ENCODE results near the gene HECW1. TPM values are rescaled to one million over a fixed set of nuclear protein-coding genes. Genes with fewer than 3 reads are reported as not detected.

HECW1 gene
- total and polyA plus RNA-seq, 2 of the 8 experiments (the other 6 are each of a cell fraction or from before 2014, with no cell fraction given), result 2.9 to 12.7 TPM

DNA sequence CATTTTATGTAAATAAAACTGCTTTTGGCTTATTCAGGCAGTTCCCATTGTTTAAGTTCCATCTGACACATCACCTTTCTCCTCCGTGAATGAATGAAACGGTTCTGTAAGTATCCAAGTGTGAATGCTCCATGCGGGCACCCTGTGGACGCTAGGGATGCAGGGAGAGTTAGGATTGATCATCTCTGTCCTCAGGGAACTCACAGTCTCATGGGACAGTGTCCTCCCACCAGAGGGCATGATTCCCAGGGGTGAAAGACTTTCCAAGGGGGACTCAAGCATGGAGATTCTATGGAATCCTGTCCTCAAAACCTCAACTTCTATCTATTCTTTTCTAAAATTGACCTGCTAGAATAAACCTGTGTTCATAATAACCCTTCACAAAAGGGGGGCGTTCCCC is 98.8 kb downstream of the HECW1 start:
- Histone ChIP-seq H3K4me1 (replicated peaks in 1 of 4; ENCODE audit: control insufficient read depth in 3 of 4, insufficient read depth in 4 of 4, low read length in 3 of 4) (peaks cover 8 to 18% (median 17%) of the 10 kb centered on the region in 4 experiments; a peak in 6 of 7 replicates), H3K27ac (ENCODE audit: low read depth, low read length) (no peak overlapping the region), H3K4me2 (ENCODE audit: insufficient read depth in 1 of 2, low read depth in 2 of 2, low read length in 2 of 2) (0 out of 4 replicates have a peak overlapping the region, but pooled peaks of 1 of the 2 experiments have one; percentile 13), H4K91ac (replicated peaks; ENCODE audit: insufficient read length, low read length) (no peak overlapping the region), H3K23me2 (ENCODE audit: low read depth, low read length) (no peaks in the 10 kb centered on the region), H4K20me1 (replicated peaks in 1 of 2; ENCODE audit: control insufficient read depth in 1 of 2, insufficient read depth in 2 of 2, low read length in 2 of 2) (no peaks in the 10 kb centered on the region), H3K27me3 (replicated peaks in 1 of 4; ENCODE audit: control insufficient read depth in 3 of 4, extremely low read depth in 1 of 4, insufficient read depth in 3 of 4, low read length in 3 of 4) (no peaks in the 10 kb centered on the region), H3K9me3 (ENCODE audit: insufficient read depth in 2 of 2, low read depth in 1 of 2, low read length in 1 of 2) (no peaks in the 10 kb centered on the region), H2BK12ac (ENCODE audit: low read depth, low read length) (peak overlapping the region; percentile 82; the same call in 1 of the 2 replicates), H2BK5ac (ENCODE audit: low read depth, low read length) (peak overlapping the region; percentile 20; the same call in 1 of the 2 replicates), H3K56ac (replicated peaks; ENCODE audit: insufficient read length, low read depth, low read length) (no peak overlapping the region), H3K14ac (ENCODE audit: insufficient read length) (no peak overlapping the region), H2BK20ac (ENCODE audit: low read length) (no peak overlapping the region), H2AFZ (ENCODE audit: low read length) (no peak overlapping the region), H3K23ac (ENCODE audit: insufficient read length) (no peak overlapping the region), H3K36me3 (ENCODE audit: control insufficient read depth in 2 of 4, insufficient read depth in 4 of 4, low read length in 3 of 4) (no peaks in the 10 kb centered on the region), H2BK120ac (replicated peaks; ENCODE audit: low read depth, low read length) (no peak overlapping the region), H3K79me1 (ENCODE audit: low read depth, low read length) (no peaks in the 10 kb centered on the region), H3K4ac (replicated peaks; ENCODE audit: insufficient read length, low read depth, low read length) (no peak overlapping the region), H4K5ac (ENCODE audit: insufficient read length, low read depth, low read length) (no peak overlapping the region), H4K8ac (ENCODE audit: extremely low read depth, insufficient read depth, low read length) (no peak overlapping the region), H3K79me2 (ENCODE audit: control insufficient read depth in 1 of 2, insufficient read depth in 2 of 2, low read length in 2 of 2) (no peaks in the 10 kb centered on the region), H3K4me3 (ENCODE audit: extremely low read depth in 1 of 4, insufficient read depth in 2 of 4, low read depth in 3 of 4, low read length in 4 of 4) (no peak overlapping the region), H2BK15ac (ENCODE audit: low read length) (no peak overlapping the region), H2AK5ac (ENCODE audit: low read depth, low read length) (no peak overlapping the region), H3K18ac (ENCODE audit: extremely low read depth, low read length) (0 out of 2 replicates have a peak overlapping the region, but pooled peaks have one; percentile 54), H3K9ac (replicated peaks in 1 of 4; ENCODE audit: extremely low read depth in 1 of 4, low read depth in 3 of 4, low read length in 3 of 4) (no peak overlapping the region)
- 81% methylated on average over 5 of the region's 5 CpGs; no CpG with 5 or more reads in 1 of the 2 experiments for WGBS, 2 experiments (ENCODE audit: extremely low coverage in 1 of 2, insufficient coverage in 1 of 2, insufficient read length in 1 of 2, insufficient replicate concordance in 2 of 2, low coverage in 1 of 2, low lambda C conversion rate in 2 of 2, missing lambda C conversion rate in 1 of 2)
- FAIRE-seq (peak; percentile 80), DNase-seq (ENCODE audit: low read depth in 1 of 2, low spot score in 2 of 2) (no peak)
- TF ChIP-seq, protein P1, sequence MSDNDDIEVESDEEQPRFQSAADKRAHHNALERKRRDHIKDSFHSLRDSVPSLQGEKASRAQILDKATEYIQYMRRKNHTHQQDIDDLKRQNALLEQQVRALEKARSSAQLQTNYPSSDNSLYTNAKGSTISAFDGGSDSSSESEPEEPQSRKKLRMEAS (IDR thresholded peaks at IDR 0.05), result no peak
- TF ChIP-seq SP4 (IDR thresholded peaks at IDR 0.05; ENCODE audit: low read length) (no peak), CHD2 (IDR thresholded peaks at IDR 0.05; ENCODE audit: low read length) (no peak), RAD21 (IDR thresholded peaks at IDR 0.05 in 1 of 2, conservative IDR thresholded peaks at IDR 0.05 in 1 of 2; ENCODE audit: low read depth in 2 of 2, low read length in 2 of 2) (peak; percentile 48 to 67; a peak in 3 of 4 replicates), RBBP5 (IDR thresholded peaks at IDR 0.05; ENCODE audit: borderline replicate concordance, low read depth, low read length) (no peak), ZNF274 (IDR thresholded peaks at IDR 0.05; ENCODE audit: borderline replicate concordance, extremely low read depth, low read length) (no peak)
- TF ChIP-seq, protein P2, sequence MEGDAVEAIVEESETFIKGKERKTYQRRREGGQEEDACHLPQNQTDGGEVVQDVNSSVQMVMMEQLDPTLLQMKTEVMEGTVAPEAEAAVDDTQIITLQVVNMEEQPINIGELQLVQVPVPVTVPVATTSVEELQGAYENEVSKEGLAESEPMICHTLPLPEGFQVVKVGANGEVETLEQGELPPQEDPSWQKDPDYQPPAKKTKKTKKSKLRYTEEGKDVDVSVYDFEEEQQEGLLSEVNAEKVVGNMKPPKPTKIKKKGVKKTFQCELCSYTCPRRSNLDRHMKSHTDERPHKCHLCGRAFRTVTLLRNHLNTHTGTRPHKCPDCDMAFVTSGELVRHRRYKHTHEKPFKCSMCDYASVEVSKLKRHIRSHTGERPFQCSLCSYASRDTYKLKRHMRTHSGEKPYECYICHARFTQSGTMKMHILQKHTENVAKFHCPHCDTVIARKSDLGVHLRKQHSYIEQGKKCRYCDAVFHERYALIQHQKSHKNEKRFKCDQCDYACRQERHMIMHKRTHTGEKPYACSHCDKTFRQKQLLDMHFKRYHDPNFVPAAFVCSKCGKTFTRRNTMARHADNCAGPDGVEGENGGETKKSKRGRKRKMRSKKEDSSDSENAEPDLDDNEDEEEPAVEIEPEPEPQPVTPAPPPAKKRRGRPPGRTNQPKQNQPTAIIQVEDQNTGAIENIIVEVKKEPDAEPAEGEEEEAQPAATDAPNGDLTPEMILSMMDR (IDR thresholded peaks at IDR 0.05; ENCODE audit: control extremely low read depth in 1 of 3, insufficient read depth in 1 of 3, low read depth in 1 of 3, low read length in 3 of 3), result peak; percentile 55 to 62 (median 57)
- CTCF ChIA-PET (ENCODE audit: partially characterized antibody), result interaction anchor here (0.6 to 2.5 kb wide), 19 partner anchors 8 to 297 kb away, joined by 3 to 15 read pairs (median 4); no protein-coding TSS in a partner anchor
- POLR2A ChIA-PET (ENCODE audit: partially characterized antibody), result interaction anchor here (1.0 to 1.5 kb wide), 2 partner anchors 10 to 98 kb away, joined by 3 to 4 read pairs; no protein-coding TSS in a partner anchor

All from H1 (cell line).